GM19397 (cell line): ENCODE results near the gene PPP1R1C.
"Not testable (repeated sequence)": the region's sequence is repeated elsewhere in the genome, so short reads cannot be mapped to it uniquely, and the experiment has no call there.

Source experiments
- ATAC-seq: cut with Tn5 transposase; IDR thresholded peaks from one replicate; pipeline ENCODE4 v1.9.1; 2021; ENCODE audit warnings: mild to moderate bottlenecking, moderate library complexity; ENCODE audit not compliant: unreplicated experiment

PPP1R1C gene, protein sequence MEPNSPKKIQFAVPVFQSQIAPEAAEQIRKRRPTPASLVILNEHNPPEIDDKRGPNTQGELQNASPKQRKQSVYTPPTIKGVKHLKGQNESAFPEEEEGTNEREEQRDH

DNA sequence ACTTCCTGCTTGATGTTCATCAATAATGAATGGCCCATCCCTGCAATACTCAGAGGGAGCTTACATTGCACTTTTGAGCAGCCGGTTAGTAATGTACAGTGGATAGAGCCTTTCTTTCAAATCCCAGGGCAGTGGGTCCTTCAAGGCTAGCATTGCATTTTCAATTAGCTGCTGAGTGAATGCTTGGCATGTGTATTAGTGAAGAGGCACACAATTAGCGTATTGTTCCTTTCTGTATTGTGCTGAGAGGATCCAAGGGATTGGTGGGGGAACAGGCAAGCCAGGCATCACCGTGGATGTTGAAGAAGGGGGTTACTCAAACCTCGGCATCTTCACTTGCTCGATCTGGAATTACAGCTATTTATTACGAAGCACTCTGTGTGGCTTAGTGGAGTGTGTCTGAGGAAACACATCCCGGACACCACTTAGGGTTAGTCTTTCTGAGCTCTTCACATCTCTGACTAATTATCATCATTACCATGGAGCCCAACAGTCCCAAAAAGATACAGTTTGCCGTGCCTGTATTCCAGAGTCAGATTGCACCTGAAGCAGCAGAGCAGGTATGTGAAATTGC, at the start of gene PPP1R1C:
Gene PPP1R1C, plus strand, starts transcription at position 222 of the 574 bp plus-strand sequence. Its CDS starts 258 bp downstream, at position 480.
- ATAC-seq = no peak

DNA sequence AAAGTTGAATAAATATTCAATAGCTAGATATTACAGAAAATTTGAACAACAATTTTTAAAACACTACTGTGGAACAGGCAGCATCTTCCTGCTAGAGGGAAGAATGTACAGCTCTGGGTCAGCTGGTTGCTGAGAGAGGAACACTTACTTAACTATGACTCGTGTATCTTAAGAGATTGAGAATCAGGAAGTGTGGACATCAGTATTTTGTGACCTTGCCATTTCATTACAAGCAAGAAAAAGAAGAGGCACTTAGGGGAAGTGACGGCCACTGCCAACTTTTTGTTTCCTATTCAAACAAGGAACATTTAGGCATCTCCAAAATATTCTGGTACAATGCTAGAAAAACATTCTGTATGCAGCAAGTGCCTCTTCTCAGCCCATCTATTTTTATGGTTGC, 48.2 kb upstream of the PPP1R1C start:
- ATAC-seq = no peak

DNA sequence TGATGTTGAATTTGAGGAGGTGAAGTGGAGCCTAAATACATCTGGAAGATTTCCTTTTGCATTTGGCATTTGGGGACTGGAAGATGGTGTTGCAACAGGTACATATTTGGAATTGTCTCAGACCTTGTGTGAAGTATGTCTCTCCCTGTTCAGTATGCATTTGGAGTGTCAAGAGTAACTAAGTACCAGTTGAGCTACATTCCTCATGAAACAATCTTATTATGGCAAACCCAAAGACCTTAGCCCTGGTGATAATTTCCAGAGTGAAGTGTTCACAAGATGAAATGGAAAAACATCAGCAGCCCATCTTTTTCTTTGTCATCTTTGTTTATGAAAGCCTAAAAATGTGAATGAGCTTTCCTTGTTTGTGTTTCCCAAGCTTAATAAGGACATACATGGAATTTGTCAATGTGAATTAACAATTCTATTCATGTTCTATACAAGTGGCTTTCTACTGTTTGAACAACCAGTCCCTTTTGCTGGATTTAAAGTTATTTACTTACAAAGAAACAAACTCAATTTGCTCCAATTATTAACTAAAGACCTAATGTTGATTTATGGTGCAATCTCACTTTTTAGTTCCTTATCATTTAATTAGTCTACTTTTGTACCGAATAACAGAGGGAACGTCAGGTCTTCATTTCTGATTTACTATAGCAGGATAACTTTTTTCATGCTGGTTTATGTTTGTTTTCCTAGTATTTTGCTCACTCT, 42.1 kb upstream of the PPP1R1C start:
- no peak for ATAC-seq

DNA sequence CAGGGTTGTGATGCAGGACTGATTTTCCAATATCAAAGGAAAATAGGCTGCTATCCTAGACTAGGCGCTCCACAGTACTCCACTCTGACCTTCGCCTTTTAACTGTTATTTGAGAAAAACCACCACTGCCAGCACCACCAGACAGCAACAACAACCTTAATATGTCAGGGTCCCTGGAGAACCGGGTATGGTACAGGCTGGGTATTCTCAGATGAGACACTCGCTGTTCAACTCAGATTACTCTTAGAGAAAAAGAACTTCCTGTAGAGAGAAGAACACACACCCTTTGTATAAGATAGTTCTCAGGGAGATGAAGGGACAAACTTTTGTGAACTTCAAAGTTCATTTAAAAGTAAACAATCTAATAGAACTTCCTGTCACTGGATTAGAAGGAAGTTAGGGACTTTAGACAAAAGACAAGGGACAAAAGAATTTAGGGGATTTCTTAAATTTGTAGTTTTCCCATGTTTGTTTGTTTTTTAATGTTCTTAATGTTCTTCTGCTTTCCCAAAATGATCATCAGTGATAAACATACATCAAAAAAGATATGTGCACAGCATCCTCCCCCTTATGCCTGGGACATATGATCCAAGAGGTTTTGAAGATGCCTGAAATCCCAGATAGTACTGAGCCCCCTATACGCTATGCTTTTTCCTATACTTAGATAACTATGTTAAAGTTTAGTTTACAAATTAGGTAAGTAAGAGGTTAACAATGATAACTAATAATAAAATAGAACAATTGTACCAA, 41.3 kb upstream of the PPP1R1C start:
- no peak for ATAC-seq

DNA sequence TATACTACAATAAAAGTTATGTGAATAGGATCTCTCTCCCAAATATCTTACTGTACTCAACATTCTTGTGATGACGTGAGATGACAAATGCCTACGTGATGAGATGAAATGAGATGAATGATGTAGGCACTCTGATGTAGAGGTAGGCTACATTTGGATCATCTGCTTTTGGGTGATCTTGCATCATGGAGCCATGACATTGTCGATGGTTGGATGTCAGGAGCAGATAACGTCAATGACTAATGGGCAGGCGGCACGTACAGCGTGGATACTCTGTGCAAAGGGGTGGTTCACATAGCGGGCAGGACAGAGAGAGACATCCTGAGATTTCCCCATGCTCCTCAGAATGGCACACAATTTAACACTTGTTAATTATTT, 40.8 kb upstream of the PPP1R1C start:
- ATAC-seq = no peak

DNA sequence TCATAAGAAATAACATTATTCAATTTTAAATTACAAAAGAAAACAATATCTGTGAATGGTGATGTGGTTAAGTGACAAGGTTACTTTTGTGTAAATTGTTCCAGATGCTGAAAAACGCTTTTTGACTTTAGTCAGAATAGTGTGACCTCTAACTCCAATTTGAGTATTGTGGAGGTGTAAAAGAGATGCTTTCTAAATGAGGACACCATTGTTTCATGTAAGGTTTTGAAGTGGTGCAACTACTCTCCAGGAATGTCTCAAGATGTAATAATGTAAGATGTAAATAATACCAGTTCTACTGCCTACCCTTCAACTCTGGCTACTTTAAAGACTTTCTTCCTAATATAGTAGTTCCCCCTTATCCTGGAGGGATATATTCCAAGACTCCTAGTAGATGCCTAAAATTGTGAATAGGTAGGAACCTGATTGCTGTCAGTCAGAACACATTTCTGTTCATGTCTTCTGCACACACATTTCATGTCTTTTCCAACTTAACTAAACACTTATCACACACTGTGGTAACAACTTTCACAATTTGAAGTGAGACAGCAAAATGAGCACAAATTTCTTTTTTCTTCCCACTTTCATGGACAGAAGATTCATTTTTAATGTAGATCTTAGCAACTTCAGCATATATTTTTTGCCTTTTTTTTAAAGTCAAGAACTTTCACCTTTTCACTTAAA, 39.1 kb upstream of the PPP1R1C start:
- no peak for ATAC-seq

DNA sequence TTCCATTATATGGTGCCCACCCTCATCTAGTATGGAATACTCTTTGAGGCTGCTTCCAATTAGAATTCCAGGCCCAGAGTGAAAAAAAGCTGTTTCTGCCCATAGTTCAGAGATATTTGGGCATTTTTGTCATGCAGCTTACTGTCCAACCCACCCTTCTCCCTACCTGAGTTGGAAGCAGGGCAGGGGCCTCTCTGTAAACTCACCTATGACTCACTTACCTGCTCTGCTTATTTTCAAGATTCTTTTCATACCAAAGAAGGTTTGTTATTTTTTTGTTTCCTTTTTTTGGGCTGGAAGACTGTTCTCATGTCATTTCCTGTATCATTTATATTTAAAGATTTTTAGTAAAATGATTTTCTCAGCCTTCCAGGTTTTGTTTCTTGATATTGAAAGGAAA, 38.4 kb upstream of the PPP1R1C start:
- ATAC-seq = no peak

DNA sequence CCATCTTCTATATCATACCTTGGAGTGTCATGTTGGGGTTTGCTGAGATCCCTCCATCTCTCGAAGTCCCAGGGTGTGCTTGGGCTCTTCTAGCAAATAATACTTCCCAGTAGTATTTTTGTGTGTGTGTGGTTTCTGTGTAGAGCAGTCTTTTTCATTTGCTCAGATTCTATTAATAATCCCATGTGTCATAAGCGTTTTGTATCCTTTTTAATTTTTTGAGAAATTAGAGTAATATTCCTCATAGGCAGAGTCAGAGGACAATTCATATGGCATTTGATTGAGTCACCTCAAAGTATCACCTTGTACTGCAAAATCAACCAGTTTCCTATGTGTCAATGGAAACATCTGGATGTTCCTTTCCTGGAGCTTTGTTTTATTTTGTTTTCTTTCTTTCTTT, 37.4 kb upstream of the PPP1R1C start:
- ATAC-seq = no peak

DNA sequence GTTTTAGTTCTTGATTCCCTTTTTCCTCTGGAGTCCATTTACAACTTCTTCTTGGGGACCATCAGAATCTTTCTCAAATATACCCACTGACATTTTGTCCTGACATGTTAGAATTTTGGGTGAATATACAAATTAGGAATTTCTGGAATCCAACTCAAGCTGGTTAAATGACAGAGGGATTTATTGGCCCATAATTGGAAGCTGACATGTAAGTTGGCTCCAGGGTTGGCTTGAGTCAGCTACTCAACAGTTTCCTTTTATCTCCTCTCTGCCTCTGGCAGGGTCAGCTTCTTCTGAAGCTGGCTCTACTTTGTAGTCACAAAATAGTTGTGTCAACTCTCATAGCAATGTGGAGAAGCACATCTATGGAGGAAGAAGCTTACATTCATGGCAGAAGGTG, 36.6 kb upstream of the PPP1R1C start:
- ATAC-seq = no peak

DNA sequence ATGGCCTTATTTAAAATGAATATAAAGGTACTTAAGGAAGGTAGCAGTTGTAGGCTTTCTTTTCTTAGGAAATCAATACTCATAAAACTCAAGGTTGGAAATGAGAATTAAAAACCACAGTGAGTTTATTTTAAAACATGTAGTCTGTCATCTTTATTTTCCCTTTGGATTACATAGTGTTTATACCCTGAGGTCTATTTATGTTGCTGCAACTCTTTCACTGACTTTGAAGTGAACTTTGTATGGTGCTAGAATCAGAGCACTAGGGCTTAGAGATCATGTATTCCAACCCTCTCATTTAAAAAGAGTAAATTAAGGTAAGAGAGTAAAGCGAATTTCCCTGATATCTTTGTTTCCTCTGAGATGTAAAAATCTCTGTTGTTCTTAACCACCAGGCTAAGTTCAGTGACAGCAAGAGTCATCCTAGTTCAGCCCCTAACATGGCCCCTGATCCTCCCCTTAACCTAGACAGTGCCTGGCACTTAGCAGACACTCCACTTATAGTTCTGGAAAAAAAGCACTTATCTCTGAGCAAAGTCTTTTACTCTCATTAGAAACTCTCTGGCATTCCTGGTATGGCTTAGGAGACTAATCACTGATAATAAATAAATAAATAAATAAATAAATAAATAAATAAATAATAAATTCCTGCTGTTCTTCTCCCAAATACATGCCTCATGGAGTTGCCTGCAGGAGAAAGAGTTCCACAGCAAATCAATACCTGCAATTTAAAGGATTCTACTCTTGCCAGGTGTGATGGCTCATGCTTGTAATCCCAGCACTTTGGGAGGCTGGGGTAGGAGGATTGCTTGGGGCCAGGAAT, 33.0 kb upstream of the PPP1R1C start:
- no peak for ATAC-seq

DNA sequence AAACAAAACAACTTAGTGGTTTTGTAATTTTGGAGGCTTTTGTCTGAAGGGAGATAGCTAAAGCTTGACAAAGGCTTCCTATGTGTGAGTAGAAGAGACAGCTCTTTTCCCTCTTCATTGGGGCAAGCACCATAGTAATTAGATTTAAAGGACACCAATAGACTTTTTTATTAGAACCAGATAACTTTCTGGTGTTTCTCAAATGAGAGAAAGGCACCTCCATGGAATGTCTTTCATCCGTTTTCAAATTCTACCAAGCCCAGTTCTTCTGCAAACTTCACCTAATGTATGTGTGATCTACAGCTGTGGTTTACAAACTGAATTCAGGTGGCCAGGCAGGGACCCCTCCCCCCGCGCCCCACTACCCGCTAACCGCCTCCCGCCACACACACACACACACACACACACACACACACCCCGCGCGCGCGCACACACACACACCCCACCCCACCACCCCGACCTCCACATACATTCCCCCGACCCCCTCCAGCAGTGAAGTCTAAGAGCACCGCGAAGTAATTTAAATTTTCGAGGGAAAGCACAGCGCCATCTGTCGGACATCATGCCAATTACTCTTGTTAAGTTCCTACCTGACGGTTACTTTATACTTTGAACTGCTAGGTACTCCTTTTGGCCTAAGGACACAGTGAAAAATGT, 31.6 kb upstream of the PPP1R1C start:
- ATAC-seq = peak; percentile 80

DNA sequence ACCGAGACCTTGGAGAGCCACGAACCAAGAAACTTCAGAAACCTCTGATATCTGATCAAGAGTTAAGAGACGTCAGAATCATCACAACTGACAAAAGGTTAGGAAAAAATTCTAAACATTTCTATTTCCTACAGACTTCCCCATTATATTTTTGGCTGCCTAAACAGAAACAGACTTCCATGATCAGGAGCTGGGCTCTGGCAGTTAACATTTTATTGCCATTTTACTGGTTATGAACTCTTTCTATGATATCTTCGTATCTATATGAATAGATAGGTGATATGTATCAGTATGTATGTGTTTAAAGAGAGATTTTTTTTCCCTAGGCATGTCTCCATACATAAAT, 31.1 kb upstream of the PPP1R1C start:
- ATAC-seq = no peak

DNA sequence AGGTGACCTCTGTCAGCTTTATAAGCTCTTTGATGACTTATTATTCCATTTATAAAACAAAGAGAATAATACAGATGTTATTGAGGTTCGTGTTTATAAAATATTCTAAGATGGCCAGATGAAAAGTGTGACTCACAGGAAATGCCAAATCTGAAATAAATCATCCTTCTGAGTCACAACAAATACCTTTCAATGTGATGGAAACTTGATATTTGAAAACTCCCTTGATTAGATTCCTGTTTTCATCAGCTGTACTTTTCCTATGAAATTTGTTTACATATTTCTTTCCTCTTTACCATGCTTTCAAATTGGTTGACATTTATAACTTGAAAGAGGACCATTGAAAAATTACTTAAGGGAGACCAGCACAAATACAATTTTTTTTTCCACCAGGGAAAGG, 30.6 kb upstream of the PPP1R1C start:
- ATAC-seq = no peak

DNA sequence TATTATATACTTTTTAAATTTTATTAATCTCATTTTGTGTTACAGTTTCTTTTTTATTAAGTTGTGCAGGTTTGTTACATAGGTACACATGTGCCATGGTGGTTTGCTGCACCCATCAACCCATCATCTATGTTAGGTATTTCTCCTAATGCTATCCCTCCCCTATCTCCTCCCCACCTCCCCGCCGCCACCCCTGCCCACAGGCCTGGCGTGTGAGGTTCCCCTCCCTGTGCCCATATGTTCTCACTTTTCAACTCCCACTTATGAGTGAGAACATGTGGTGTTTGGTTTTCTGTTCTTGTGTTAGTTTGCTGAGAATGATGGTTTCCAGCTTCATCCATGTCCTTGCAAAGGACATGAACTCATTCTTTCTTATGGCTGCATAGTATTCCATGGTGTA, 29.8 kb upstream of the PPP1R1C start:
- ATAC-seq = not testable (repeated sequence)

DNA sequence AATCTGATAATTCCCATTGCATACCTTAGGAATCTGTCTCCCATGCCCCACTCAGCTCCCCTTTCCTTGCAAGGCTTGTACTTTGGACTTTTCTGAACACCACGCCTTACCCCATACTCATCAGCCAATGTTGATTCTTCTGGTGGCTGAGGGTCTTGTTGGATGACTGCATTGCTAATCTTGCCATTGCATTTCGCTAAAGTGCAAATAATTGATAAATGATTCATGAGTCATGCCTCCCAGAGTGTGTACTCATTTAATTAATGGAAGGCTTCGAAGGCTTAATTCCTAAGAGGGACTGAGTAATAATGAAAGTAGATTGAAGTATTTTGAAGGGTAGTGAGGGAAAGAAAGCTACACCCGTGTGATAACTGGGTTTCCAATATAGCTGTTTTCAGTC, 28.0 kb upstream of the PPP1R1C start:
- no peak for ATAC-seq

DNA sequence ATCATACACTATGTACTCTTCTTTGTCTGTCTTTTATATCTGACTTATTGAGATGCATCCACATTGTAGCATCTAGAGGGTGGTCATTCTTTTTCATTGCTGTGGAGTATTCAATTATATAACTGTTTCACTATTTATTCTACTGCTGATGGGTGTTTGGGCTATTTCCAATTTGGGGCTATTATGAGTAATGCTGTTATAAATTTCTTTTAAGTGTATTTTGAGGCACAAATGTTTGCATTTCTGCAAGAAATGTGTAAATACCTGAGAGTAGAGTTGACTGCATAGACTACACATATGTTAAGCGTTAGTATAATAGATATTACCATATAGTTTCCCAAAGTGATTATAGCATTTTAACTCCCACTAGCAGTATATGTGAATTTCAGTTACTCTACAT, 26.9 kb upstream of the PPP1R1C start:
- ATAC-seq = no peak

DNA sequence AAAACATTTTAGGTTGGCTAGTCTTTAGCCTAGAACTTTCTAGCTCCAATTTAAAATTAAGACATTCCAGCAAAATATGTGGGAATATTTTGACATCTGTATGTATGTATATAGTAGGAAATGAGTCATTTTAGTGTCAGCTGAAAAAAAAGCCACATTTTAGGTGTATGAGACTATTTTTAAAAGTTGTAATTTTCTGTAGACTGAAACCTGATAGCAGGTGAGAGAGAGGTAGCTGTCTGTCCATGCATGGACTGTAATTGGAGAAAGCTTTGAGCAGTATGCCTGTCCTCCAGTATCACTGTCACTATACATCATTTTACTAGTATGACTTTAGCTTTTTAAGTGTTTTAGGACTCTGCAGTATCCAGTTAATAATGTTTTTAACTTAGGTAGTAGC, 26.1 kb upstream of the PPP1R1C start:
- ATAC-seq = no peak

DNA sequence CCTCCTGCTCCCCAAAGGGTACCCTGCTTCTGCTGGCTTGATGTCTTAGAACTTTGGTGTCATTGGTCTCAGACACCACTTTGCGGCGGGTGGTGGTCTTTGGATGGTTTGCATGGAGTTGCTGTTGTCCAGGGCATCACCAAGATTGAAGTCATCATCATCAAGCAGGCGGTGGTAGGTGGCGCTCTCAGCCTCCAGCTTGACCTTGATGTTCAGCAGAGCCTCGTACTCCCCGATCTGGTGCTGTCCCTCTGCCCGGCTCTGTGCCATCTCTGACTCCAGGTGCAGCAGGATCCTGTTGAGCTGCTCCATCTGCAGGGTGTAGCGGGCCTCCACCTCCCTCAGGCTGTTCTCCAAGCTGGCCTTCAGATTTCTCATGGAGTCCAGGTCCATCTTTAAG, 24.5 kb upstream of the PPP1R1C start:
- not testable (repeated sequence) for ATAC-seq

DNA sequence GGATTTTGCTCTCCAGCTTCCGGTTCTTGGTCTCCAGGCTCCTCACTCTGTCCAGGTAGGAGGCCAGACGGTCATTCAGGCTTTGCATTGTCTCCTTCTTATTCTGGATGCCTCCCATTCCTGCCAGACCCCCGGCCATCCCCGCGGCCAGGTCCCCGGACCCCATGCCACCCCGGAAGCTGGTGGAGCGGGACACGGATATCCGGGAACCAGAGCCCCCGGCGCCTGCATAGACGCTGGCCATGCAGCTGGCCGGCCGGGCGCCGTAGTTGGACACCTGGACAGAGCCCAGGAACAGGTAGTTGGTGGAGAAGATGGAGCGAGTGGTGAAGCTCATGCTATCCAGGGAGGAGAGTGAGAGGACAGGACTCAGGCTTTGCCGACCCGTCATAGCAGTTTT, 23.5 kb upstream of the PPP1R1C start:
- no peak for ATAC-seq

DNA sequence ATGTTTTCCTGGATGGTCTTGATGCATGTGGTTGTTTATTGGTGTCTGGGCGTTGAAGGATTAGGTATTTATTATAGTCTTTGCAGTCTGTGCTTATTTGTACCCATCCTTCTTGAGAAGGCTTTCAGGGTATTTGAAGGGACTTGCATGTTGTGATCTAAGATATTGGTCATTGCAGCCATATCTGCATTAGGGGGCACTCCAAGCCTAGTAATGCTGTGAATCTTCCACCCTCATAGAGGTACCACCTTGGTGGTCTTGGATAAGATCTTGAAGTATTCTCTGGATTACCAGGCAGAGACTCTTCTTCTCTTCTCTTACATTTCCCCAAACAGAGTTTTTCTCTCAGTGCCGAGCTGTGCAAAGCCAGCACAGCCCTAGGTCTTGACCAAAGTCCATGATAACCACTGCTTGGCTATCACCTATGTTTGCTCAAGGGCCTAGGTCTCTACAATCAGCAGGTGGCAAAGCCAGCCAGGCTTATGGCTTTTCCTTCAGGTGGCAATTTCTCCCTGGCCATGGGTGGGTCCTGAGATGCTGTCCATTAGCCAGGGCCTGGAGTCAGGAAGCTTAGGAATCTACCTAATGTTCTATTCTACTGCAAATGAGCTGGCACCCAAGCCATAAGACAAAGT, 15.4 kb upstream of the PPP1R1C start:
- ATAC-seq = no peak
